Measurements from ENCODE around the gene USP31. TPM values are rescaled to one million over a fixed set of nuclear protein-coding genes. Genes with fewer than 3 reads are reported as not detected.

Gene USP31
- total RNA-seq, 1 donor = 6.2 TPM

- no peak for DNase-seq (ENCODE audit: insufficient read length, low spot score, missing footprints)
- Histone ChIP-seq H3K4me2 (ENCODE audit: insufficient read depth, low read length) (no peak overlapping the region), H3K4me1 (ENCODE audit: insufficient read depth, low read length) (peaks cover 29% of the 10 kb centered on the region), H3K36me3 (ENCODE audit: insufficient read depth, low read length) (peaks cover 28% of the 10 kb centered on the region), H3K4me3 (ENCODE audit: insufficient read depth, low read length) (no peak overlapping the region), H3K27me3 (ENCODE audit: insufficient read depth, low read length) (no peaks in the 10 kb centered on the region), H3K79me2 (ENCODE audit: insufficient read depth, low read length) (no peaks in the 10 kb centered on the region), H2AFZ (ENCODE audit: low read length) (no peak overlapping the region), H4K20me1 (ENCODE audit: insufficient read depth, low read length) (no peaks in the 10 kb centered on the region), H3K9me3 (ENCODE audit: low read depth, low read length) (no peaks in the 10 kb centered on the region), H3K27ac (ENCODE audit: low read depth, low read length) (no peak overlapping the region)
- TF ChIP-seq CTCF (IDR thresholded peaks at IDR 0.05; ENCODE audit: extremely low read depth, low read depth, low read length) = no peak
These were observed 81.0 kb downstream of the USP31 start for GRCh38 chr16:23068079-23068736.

- Histone ChIP-seq H3K27ac (ENCODE audit: low read depth, low read length) (no peak overlapping the region), H3K36me3 (ENCODE audit: insufficient read depth, low read length) (peaks cover 28% of the 10 kb centered on the region), H4K20me1 (ENCODE audit: insufficient read depth, low read length) (no peaks in the 10 kb centered on the region), H3K4me3 (ENCODE audit: insufficient read depth, low read length) (no peak overlapping the region), H3K4me2 (ENCODE audit: insufficient read depth, low read length) (no peak overlapping the region), H2AFZ (ENCODE audit: low read length) (no peak overlapping the region), H3K9me3 (ENCODE audit: low read depth, low read length) (no peaks in the 10 kb centered on the region), H3K27me3 (ENCODE audit: insufficient read depth, low read length) (no peaks in the 10 kb centered on the region), H3K79me2 (ENCODE audit: insufficient read depth, low read length) (no peaks in the 10 kb centered on the region), H3K4me1 (ENCODE audit: insufficient read depth, low read length) (peaks cover 19% of the 10 kb centered on the region)
- no peak for TF ChIP-seq CTCF (IDR thresholded peaks at IDR 0.05; ENCODE audit: extremely low read depth, low read depth, low read length)
- no peak for DNase-seq (ENCODE audit: insufficient read length, low spot score, missing footprints)
These were observed 82.6 kb downstream of the USP31 start for GRCh38 chr16:23066676-23067075.

- TF ChIP-seq CTCF (IDR thresholded peaks at IDR 0.05; ENCODE audit: extremely low read depth, low read depth, low read length) = no peak
- peak; percentile 55 for DNase-seq (ENCODE audit: insufficient read length, low spot score, missing footprints)
- no peaks in the 10 kb centered on the region for H4K20me1 ChIP-seq (ENCODE audit: insufficient read depth, low read length)
- peak overlapping the region; percentile 48 for H3K4me3 ChIP-seq (ENCODE audit: insufficient read depth, low read length)
- H3K9me3 ChIP-seq (ENCODE audit: low read depth, low read length) = no peaks in the 10 kb centered on the region
- peak overlapping the region; percentile 71 for H2AFZ ChIP-seq (ENCODE audit: low read length)
- H3K4me2 ChIP-seq (ENCODE audit: insufficient read depth, low read length) = peak overlapping the region; percentile 72
- peaks cover 13% of the 10 kb centered on the region for H3K4me1 ChIP-seq (ENCODE audit: insufficient read depth, low read length)
- peaks cover 23% of the 10 kb centered on the region for H3K36me3 ChIP-seq (ENCODE audit: insufficient read depth, low read length)
- H3K27ac ChIP-seq (ENCODE audit: low read depth, low read length) = peak overlapping the region; percentile 53
- no peaks in the 10 kb centered on the region for H3K27me3 ChIP-seq (ENCODE audit: insufficient read depth, low read length)
- H3K79me2 ChIP-seq (ENCODE audit: insufficient read depth, low read length) = no peaks in the 10 kb centered on the region
These were observed 84.6 kb downstream of the USP31 start for GRCh38 chr16:23064639-23065038.

GRCh38 chr16:23062524-23062923, 86.7 kb downstream of the USP31 start:
- Histone ChIP-seq H3K4me2 (ENCODE audit: insufficient read depth, low read length) (no peak overlapping the region), H3K36me3 (ENCODE audit: insufficient read depth, low read length) (peaks cover 6% of the 10 kb centered on the region), H2AFZ (ENCODE audit: low read length) (no peak overlapping the region), H3K4me3 (ENCODE audit: insufficient read depth, low read length) (no peak overlapping the region), H3K9me3 (ENCODE audit: low read depth, low read length) (no peaks in the 10 kb centered on the region), H3K79me2 (ENCODE audit: insufficient read depth, low read length) (no peaks in the 10 kb centered on the region), H3K4me1 (ENCODE audit: insufficient read depth, low read length) (peaks cover 13% of the 10 kb centered on the region), H4K20me1 (ENCODE audit: insufficient read depth, low read length) (no peaks in the 10 kb centered on the region), H3K27ac (ENCODE audit: low read depth, low read length) (no peak overlapping the region), H3K27me3 (ENCODE audit: insufficient read depth, low read length) (no peaks in the 10 kb centered on the region)
- no peak for TF ChIP-seq CTCF (IDR thresholded peaks at IDR 0.05; ENCODE audit: extremely low read depth, low read depth, low read length)
- DNase-seq (ENCODE audit: insufficient read length, low spot score, missing footprints) = no peak
